AG10803 (cell line): ENCODE measurements around the gene HEXIM1.
"Not testable (repeated sequence)": the region's sequence is repeated elsewhere in the genome, so short reads cannot be mapped to it uniquely, and the experiment has no call there.

ENCODE experiments used
- DNase-seq: peaks from one replicate; pipeline ENCODE4 v3.0.0; 2010; ENCODE audit warnings: low read depth
- H3K4me3 ChIP-seq: 2 replicates; pipeline ENCODE4 v1.5.1; 2011; ENCODE audit warnings: mild to moderate bottlenecking, low read length, control low read depth
- TF ChIP-seq, protein P1 (sequence below): conservative IDR thresholded peaks from 2 replicates; pipeline ENCODE4 v1.5.1; 2011; ENCODE audit warnings: mild to moderate bottlenecking, low read length, control low read depth, inconsistent platforms

The HEXIM1 gene

DNA sequence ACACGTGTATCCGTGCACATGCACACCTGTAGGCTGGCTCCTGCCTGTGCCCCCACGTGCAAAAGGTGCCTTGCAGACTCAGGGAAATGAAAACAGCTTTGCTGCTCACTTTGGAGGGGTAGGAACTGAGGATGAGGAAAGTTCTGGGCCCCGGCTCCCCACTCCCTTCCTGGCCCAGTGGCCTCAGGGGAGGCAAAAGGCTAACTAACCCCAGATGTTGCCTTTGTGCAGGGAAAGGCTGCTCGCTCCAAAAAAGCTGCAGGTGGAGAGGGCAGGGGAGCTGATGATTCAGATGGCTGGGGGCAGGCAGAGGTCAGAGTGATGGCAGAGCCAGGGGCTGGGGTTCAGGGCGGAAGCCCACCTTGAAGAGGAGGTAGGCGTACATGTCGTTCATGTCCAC lies 28.3 kb upstream of the HEXIM1 start:
- DNase-seq: no peak
- H3K4me3 ChIP-seq: no peak overlapping the region
- TF ChIP-seq, protein P1, sequence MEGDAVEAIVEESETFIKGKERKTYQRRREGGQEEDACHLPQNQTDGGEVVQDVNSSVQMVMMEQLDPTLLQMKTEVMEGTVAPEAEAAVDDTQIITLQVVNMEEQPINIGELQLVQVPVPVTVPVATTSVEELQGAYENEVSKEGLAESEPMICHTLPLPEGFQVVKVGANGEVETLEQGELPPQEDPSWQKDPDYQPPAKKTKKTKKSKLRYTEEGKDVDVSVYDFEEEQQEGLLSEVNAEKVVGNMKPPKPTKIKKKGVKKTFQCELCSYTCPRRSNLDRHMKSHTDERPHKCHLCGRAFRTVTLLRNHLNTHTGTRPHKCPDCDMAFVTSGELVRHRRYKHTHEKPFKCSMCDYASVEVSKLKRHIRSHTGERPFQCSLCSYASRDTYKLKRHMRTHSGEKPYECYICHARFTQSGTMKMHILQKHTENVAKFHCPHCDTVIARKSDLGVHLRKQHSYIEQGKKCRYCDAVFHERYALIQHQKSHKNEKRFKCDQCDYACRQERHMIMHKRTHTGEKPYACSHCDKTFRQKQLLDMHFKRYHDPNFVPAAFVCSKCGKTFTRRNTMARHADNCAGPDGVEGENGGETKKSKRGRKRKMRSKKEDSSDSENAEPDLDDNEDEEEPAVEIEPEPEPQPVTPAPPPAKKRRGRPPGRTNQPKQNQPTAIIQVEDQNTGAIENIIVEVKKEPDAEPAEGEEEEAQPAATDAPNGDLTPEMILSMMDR: no peak

DNA sequence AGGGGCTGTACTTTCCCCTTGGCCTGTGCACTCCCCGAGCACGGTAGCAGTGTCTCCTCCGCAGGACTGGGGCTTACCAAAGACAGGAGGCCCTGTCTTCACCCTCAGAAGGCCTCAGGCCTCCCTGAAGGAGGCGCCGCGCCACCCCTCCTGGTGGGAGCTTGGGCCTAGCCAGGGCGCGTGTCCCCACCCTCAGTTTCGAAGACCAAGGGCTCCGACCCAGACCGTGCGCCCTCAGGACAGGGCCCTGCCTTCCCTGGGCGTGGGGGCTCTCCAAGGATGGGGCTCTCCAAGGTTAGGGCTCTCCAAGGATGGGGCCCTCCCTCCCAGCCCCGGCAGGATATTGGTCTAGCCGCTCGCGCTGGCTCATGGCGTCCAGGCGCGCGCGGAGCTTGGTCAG lies 27.7 kb upstream of the HEXIM1 start:
- TF ChIP-seq, protein P1: no peak
- DNase-seq: no peak
- H3K4me3 ChIP-seq: no peak overlapping the region

DNA sequence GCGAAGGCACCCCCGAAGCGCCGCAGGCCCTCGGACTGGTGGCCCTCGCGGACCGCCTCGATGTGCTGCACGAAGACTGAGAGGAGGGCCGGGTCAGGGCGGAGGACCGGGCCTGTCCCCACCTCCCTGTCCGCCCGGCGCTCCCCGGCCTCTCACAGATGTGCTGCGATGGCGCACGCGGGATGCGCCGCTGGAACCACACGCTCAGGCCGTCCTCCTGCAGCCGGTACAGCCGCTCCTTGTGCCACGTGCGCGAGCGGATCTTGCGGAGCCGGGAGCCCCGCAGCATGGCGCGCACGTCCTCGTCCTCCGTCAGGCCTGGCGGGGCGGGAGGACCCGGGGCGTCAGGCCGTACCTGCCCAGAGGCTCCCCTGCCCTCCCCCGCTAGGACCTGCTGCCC lies 27.2 kb upstream of the HEXIM1 start:
- no peak for DNase-seq
- TF ChIP-seq, protein P1: no peak
- H3K4me3 ChIP-seq: no peak overlapping the region

DNA sequence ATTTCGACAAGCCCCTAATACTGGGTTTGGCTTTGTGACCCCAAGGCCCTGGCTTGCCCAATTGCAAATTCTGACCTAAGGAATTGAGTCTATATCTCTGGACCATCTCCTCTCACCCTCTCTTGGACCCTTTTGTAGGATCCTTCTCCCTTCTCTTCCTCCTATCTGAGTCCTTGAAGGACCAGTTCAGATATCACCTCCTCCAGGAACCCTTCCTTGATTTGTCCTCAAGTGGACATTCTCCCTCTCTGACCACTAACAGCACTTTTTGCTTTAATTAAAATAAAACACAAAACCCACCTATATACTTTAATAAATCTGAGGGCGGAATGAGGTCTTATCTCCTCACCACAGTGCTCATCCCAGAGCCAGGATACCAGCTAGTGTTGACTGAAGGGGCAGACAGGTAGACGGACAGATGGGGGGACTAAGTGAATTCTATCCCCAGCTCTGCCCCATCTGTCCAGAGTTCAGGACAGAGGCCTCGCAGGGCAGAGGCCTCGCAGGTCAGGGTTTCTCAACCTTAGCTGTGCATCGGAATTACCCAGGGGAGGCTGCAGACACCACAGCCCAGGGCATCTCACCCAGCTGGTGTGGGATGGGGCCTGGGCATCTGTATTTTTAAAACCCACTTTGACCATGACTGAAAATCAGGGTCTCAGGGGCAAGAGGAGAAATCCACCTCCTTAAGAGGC lies 25.1 kb upstream of the HEXIM1 start:
- TF ChIP-seq, protein P1: no peak
- no peak for DNase-seq

DNA sequence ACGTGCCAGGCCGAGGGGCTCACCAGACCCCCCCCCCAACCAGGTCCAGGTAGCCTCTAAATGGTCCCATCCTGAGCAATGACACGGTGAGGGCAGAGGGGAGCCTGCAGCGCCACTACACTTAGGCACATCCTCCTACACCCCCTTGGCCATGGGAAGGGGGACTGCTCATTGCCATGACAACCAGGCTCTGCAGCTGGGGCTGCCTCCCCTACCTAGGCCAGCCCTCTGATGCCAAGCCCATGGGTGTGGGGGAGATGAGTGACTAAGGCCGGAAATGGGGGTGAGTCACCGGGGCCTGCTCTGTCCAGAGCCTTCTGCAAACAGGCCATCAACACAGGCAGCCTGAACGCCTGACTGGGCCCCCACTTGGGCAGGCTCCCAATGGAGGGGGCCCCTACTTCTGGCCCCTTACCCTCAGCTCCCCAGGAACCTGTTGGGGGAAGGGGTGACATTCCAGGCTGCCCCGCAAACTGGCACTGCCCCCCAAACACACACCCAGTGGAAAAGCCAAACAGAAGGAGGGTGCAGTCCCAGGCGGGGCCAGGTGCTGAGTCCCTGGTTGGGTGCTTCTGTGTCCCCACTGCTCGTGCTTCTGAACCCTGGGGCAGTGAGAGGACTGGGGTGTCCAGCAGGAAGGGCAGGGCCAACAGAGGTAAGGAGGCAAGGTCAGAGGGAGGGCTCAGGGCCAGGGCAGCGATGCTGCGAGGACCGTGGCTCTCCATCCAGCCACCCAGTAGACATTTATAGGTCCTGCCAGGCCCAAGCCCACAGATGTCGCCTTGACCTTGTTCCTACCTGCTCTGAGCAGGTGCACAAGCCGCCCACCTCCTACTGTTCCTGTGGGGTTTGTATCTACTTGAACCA lies 24.1 kb upstream of the HEXIM1 start:
- no peak overlapping the region for H3K4me3 ChIP-seq
- peak; percentile 85 for DNase-seq
- TF ChIP-seq, protein P1: no peak

More for the DNA sequence above, 25.1 kb upstream of the HEXIM1 start:
- no peak overlapping the region for H3K4me3 ChIP-seq

DNA sequence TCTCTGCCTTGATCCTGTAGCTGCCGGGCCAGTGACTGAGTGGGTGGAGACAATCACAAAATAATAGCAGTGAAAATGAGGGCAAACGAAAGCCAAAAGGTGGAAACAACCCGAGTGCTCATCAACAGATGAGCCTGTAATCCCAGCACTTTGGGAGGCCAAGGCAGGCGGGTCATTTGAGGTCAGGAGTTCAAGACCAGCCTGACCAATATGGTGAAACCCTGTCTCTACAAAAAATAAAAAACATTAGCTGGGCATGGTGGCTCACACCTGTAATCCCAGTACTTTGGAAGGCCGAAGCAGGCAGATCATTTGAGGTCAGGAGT lies 23.5 kb upstream of the HEXIM1 start:
- H3K4me3 ChIP-seq, DNase-seq: not testable (repeated sequence)

DNA sequence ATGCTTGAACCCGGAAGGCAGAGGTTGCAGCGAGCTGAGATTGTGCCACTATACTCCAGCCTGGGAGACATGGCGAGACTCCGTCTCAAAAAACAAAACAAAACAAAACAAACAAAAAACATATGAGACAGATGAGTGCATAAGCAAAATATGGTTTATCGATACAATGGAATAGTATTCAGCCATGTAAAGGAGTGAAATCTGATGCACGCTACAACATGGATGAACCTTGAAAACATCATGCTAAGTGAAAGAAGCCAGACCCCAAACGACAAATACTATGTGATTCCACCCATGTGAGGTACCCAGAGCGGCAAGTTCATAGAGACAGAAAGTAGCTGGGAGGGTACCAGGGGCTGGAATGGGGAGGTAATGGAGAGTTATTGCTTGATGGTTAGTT lies 22.8 kb upstream of the HEXIM1 start:
- no peak for DNase-seq
- TF ChIP-seq, protein P1: no peak

More for the DNA sequence above, 22.8 kb upstream of the HEXIM1 start:
- no peak overlapping the region for H3K4me3 ChIP-seq
